Hematopoietic multipotent progenitor cell treated with erythropoietin and hydrocortisone succinate and interleukin-3 and kit ligand, for 6 days (in vitro differentiated cells): ENCODE results near the gene ANKRD13B.
"Not testable (repeated sequence)": the region's sequence is repeated elsewhere in the genome, so short reads cannot be mapped to it uniquely, and the experiment has no call there.

ENCODE experiments used
- DNase-seq: peaks from one replicate; pipeline ENCODE4 v3.0.0-alpha.2; 2015

ANKRD13B gene

GRCh38 chr17:29592850-29593551 lies at the start of gene ANKRD13B:
Gene ANKRD13B, plus strand, starts transcription at chr17:29593132. Its CDS starts 490 bp downstream, at chr17:29593622.
- peak; percentile 66 for DNase-seq

GRCh38 chr17:29544066-29544465 lies 48.9 kb upstream of the ANKRD13B start:
- no peak for DNase-seq

GRCh38 chr17:29546085-29546484 lies 46.8 kb upstream of the ANKRD13B start:
- DNase-seq: no peak

- no peak for DNase-seq
Measured at GRCh38 chr17:29546830-29547229, 46.1 kb upstream of the ANKRD13B start.

- peak; percentile 57 for DNase-seq
Measured at GRCh38 chr17:29549177-29549923, 43.6 kb upstream of the ANKRD13B start.

- no peak for DNase-seq
Measured at GRCh38 chr17:29555840-29556239, 37.1 kb upstream of the ANKRD13B start.

- DNase-seq: peak; percentile 71
Measured at GRCh38 chr17:29557085-29557738, 35.7 kb upstream of the ANKRD13B start.

- DNase-seq: no peak
Measured at GRCh38 chr17:29557739-29558116, 35.2 kb upstream of the ANKRD13B start.

GRCh38 chr17:29558139-29558538 lies 34.8 kb upstream of the ANKRD13B start:
- not testable (repeated sequence) for DNase-seq

GRCh38 chr17:29559640-29560039 lies 33.3 kb upstream of the ANKRD13B start:
- peak; percentile 1 for DNase-seq

GRCh38 chr17:29560316-29560715 lies 32.6 kb upstream of the ANKRD13B start:
- peak; percentile 17 for DNase-seq

- DNase-seq: peak; percentile 54
Measured at GRCh38 chr17:29561554-29562517, 31.1 kb upstream of the ANKRD13B start.

GRCh38 chr17:29562615-29563014 lies 30.3 kb upstream of the ANKRD13B start:
- DNase-seq: no peak

GRCh38 chr17:29563816-29564215 lies 29.1 kb upstream of the ANKRD13B start:
- DNase-seq: no peak

- DNase-seq: peak; percentile 67
Measured at GRCh38 chr17:29565643-29566472, 27.1 kb upstream of the ANKRD13B start.

- peak; percentile 72 for DNase-seq
Measured at GRCh38 chr17:29566473-29567303, 26.2 kb upstream of the ANKRD13B start, which contains the start of gene ABHD15. Gene ABHD15, minus strand, starts transcription at chr17:29567037. Its CDS starts 71 bp downstream, at chr17:29566966.

- DNase-seq: no peak
Measured at GRCh38 chr17:29567304-29567553, 25.7 kb upstream of the ANKRD13B start.

- DNase-seq: peak; percentile 79
Measured at GRCh38 chr17:29567554-29568330, 25.2 kb upstream of the ANKRD13B start.

- DNase-seq: peak; percentile 90
Measured at GRCh38 chr17:29568331-29569244, 24.3 kb upstream of the ANKRD13B start, which contains the start of gene TP53I13. Gene TP53I13, plus strand, starts transcription at chr17:29568701. Its CDS starts 58 bp downstream, at chr17:29568759.
